ENCODE results near the gene KRT36.

Gene KRT36

DNA sequence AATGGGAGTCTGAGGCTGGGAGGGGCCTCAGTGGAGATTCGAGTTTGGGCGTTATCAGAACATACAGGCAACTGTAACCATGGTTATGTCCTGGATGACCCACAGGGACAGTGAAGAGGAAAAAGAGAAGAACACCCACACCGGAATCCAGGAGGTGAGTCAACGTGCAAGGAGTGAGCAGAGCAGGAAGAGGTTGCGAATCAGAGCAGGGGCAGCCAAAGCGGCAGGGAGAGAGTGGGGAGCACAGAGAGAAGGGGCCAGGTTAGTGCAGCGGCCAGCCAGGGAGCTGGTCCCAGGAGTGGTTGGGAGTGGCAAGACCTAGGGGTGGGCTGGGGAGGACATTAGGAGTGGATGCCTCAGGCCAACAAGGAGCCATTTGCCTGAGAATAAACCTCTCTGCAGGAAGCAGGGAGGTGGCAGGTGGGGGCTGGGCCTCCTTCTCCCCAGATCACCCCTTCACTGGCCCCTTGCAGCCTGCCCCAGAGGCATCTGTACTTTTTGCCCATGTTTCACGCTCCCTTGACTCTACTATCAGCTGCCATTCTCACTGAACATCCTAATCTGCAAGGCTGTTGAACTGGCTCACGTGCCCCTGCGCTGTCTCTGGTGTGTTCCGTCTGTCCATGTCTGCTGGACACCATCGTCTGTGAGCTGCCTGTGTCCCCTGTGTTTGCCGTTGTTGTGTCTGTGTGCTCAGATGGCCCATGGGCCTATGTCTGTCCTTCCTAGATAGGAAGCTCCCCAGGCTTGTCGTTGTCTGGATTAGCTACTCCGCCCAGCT is 10.6 kb upstream of the KRT36 start:
- H2AFZ ChIP-seq (ENCODE audit: low read length), result no peak overlapping the region
- no peak for DNase-seq
- H3K9me2 ChIP-seq (replicated peaks; ENCODE audit: insufficient read depth, low read length), result no peaks in the 10 kb centered on the region
- no peaks in the 10 kb centered on the region for H3K36me3 ChIP-seq (replicated peaks; ENCODE audit: insufficient read depth, low read length)
- H3K4me1 ChIP-seq (ENCODE audit: low read length), result no peaks in the 10 kb centered on the region
- no peaks in the 10 kb centered on the region for H3K79me2 ChIP-seq (ENCODE audit: low read length)
- H3F3A ChIP-seq (ENCODE audit: insufficient read depth, low read length), result no peaks in the 10 kb centered on the region
- no peak overlapping the region for H3K4me3 ChIP-seq (ENCODE audit: low read length)
- no peak overlapping the region for H3K9ac ChIP-seq (ENCODE audit: low read length)
- TF ChIP-seq, protein P1, sequence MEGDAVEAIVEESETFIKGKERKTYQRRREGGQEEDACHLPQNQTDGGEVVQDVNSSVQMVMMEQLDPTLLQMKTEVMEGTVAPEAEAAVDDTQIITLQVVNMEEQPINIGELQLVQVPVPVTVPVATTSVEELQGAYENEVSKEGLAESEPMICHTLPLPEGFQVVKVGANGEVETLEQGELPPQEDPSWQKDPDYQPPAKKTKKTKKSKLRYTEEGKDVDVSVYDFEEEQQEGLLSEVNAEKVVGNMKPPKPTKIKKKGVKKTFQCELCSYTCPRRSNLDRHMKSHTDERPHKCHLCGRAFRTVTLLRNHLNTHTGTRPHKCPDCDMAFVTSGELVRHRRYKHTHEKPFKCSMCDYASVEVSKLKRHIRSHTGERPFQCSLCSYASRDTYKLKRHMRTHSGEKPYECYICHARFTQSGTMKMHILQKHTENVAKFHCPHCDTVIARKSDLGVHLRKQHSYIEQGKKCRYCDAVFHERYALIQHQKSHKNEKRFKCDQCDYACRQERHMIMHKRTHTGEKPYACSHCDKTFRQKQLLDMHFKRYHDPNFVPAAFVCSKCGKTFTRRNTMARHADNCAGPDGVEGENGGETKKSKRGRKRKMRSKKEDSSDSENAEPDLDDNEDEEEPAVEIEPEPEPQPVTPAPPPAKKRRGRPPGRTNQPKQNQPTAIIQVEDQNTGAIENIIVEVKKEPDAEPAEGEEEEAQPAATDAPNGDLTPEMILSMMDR (IDR thresholded peaks at IDR 0.05; ENCODE audit: low read length), result no peak
- TF ChIP-seq EZH2 (optimal IDR thresholded peaks at IDR 0.05; ENCODE audit: low read depth, low read length) (no peak), EZH2phosphoT487 (IDR thresholded peaks at IDR 0.05; ENCODE audit: low read length) (no peak)
- H4K20me1 ChIP-seq (ENCODE audit: insufficient read depth, low read length), result no peaks in the 10 kb centered on the region
- H3K27ac ChIP-seq (ENCODE audit: low read length), result no peak overlapping the region
- H3K27me3 ChIP-seq (replicated peaks; ENCODE audit: insufficient read depth, low read length), result no peaks in the 10 kb centered on the region; the same call in 1 of the 2 replicates
- no peaks in the 10 kb centered on the region for H3K9me3 ChIP-seq (replicated peaks; ENCODE audit: insufficient read depth, low read length)
- H3K4me2 ChIP-seq (ENCODE audit: low read depth, low read length), result no peak overlapping the region

- Histone ChIP-seq H3K79me2 (ENCODE audit: low read length) (no peaks in the 10 kb centered on the region), H3K4me2 (ENCODE audit: low read depth, low read length) (no peak overlapping the region), H4K20me1 (ENCODE audit: insufficient read depth, low read length) (no peaks in the 10 kb centered on the region), H3K27ac (ENCODE audit: low read length) (no peak overlapping the region), H3K4me3 (ENCODE audit: low read length) (no peak overlapping the region), H3F3A (ENCODE audit: insufficient read depth, low read length) (no peaks in the 10 kb centered on the region), H3K27me3 (replicated peaks; ENCODE audit: insufficient read depth, low read length) (no peaks in the 10 kb centered on the region; the same call in 1 of the 2 replicates), H2AFZ (ENCODE audit: low read length) (no peak overlapping the region), H3K9me2 (replicated peaks; ENCODE audit: insufficient read depth, low read length) (no peaks in the 10 kb centered on the region), H3K9me3 (replicated peaks; ENCODE audit: insufficient read depth, low read length) (no peaks in the 10 kb centered on the region), H3K9ac (ENCODE audit: low read length) (no peak overlapping the region), H3K36me3 (replicated peaks; ENCODE audit: insufficient read depth, low read length) (no peaks in the 10 kb centered on the region), H3K4me1 (ENCODE audit: low read length) (no peaks in the 10 kb centered on the region)
- DNase-seq, result no peak
- TF ChIP-seq, protein P1 (IDR thresholded peaks at IDR 0.05; ENCODE audit: low read length), result no peak
- TF ChIP-seq EZH2phosphoT487 (IDR thresholded peaks at IDR 0.05; ENCODE audit: low read length) (no peak), EZH2 (optimal IDR thresholded peaks at IDR 0.05; ENCODE audit: low read depth, low read length) (no peak)
Measured at GRCh38 chr17:41499714-41500113, 10.0 kb upstream of the KRT36 start.

DNA sequence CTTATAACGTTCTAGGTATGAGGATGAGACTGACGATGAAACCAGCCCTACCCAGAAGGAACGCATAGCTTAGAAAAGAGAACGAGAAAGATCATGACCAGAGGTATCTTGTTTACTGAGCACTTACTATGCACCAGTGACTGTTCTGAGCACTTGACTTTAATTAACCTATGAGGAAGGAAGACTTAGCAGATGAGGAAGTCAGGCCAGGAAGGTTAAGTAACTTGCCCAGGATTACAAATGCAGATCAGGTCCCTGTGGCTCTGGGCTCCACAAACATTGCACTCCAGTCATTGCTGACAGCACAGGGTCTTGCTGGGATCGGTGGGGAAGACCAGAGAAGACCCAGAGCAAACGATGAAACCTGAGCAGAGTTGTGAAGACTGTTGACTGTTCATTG is 8.6 kb upstream of the KRT36 start:
- no peak overlapping the region for H2AFZ ChIP-seq (ENCODE audit: low read length)
- H3K4me2 ChIP-seq (ENCODE audit: low read depth, low read length), result no peak overlapping the region
- H3K4me1 ChIP-seq (ENCODE audit: low read length), result no peaks in the 10 kb centered on the region
- H3K36me3 ChIP-seq (replicated peaks; ENCODE audit: insufficient read depth, low read length), result no peaks in the 10 kb centered on the region
- H3K9me3 ChIP-seq (replicated peaks; ENCODE audit: insufficient read depth, low read length), result no peaks in the 10 kb centered on the region
- TF ChIP-seq EZH2phosphoT487 (IDR thresholded peaks at IDR 0.05; ENCODE audit: low read length), result no peak
- TF ChIP-seq, protein P1 (IDR thresholded peaks at IDR 0.05; ENCODE audit: low read length), result no peak
- TF ChIP-seq EZH2 (optimal IDR thresholded peaks at IDR 0.05; ENCODE audit: low read depth, low read length), result no peak
- no peaks in the 10 kb centered on the region for H3K79me2 ChIP-seq (ENCODE audit: low read length)
- H3K27ac ChIP-seq (ENCODE audit: low read length), result no peak overlapping the region
- no peaks in the 10 kb centered on the region for H4K20me1 ChIP-seq (ENCODE audit: insufficient read depth, low read length)
- no peak overlapping the region for H3K9ac ChIP-seq (ENCODE audit: low read length)
- H3F3A ChIP-seq (ENCODE audit: insufficient read depth, low read length), result no peaks in the 10 kb centered on the region
- H3K27me3 ChIP-seq (replicated peaks; ENCODE audit: insufficient read depth, low read length), result no peaks in the 10 kb centered on the region; the same call in 1 of the 2 replicates
- H3K9me2 ChIP-seq (replicated peaks; ENCODE audit: insufficient read depth, low read length), result no peaks in the 10 kb centered on the region
- DNase-seq, result no peak
- H3K4me3 ChIP-seq (ENCODE audit: low read length), result no peak overlapping the region
